Activated CD4-positive, alpha-beta T cell treated with anti-CD3 and anti-CD28 coated beads, Interleukin-2, amount 50 U/mL, for 48 hours (primary cell): Measurements from ENCODE around the gene ARHGEF16.

Experiments
- DNase-seq, 2 experiments: peaks; one replicate each; pipeline ENCODE4 v3.0.0-alpha.2; 2020

The ARHGEF16 gene

GRCh38 chr1:3457910-3458883 lies 3.7 kb downstream of the ARHGEF16 start:
- DNase-seq = no peak

- no peak for DNase-seq
Measured at GRCh38 chr1:3459051-3459908, 4.8 kb downstream of the ARHGEF16 start.

- no peak for DNase-seq
Measured at GRCh38 chr1:3459940-3460671, 5.6 kb downstream of the ARHGEF16 start.

GRCh38 chr1:3460672-3461131 lies 6.2 kb downstream of the ARHGEF16 start:
- no peak for DNase-seq

GRCh38 chr1:3461238-3461933 lies 6.9 kb downstream of the ARHGEF16 start:
- no peak for DNase-seq

- DNase-seq = no peak
Measured at GRCh38 chr1:3461934-3462275, 7.4 kb downstream of the ARHGEF16 start.

- no peak for DNase-seq
Measured at GRCh38 chr1:3462356-3463012, 8.0 kb downstream of the ARHGEF16 start.

GRCh38 chr1:3463013-3463385 lies 8.5 kb downstream of the ARHGEF16 start:
- no peak for DNase-seq

GRCh38 chr1:3463408-3463863 lies 9.0 kb downstream of the ARHGEF16 start:
- no peak for DNase-seq

- DNase-seq = no peak
Measured at GRCh38 chr1:3463891-3464648, 9.6 kb downstream of the ARHGEF16 start.

GRCh38 chr1:3464649-3465025 lies 10.2 kb downstream of the ARHGEF16 start:
- no peak for DNase-seq

- no peak for DNase-seq
Measured at GRCh38 chr1:3465091-3465934, 10.8 kb downstream of the ARHGEF16 start.

GRCh38 chr1:3465935-3466321 lies 11.5 kb downstream of the ARHGEF16 start:
- no peak for DNase-seq

GRCh38 chr1:3466366-3467075 lies 12.1 kb downstream of the ARHGEF16 start:
- no peak for DNase-seq

GRCh38 chr1:3467096-3468036 lies 12.9 kb downstream of the ARHGEF16 start:
- DNase-seq = no peak

GRCh38 chr1:3468236-3469103 lies 14.0 kb downstream of the ARHGEF16 start:
- DNase-seq = no peak
